Measurements from ENCODE around the gene ARL17B. TPM values are rescaled to one million over a fixed set of nuclear protein-coding genes. Genes with fewer than 3 reads are reported as not detected.
"Not testable (repeated sequence)": the region's sequence is repeated elsewhere in the genome, so short reads cannot be mapped to it uniquely, and the experiment has no call there.

Gene ARL17B
- total and polyA plus RNA-seq, 2 of the 4 experiments (the other 2 are of a cell fraction) = 4.8 to 6.5 TPM

DNA sequence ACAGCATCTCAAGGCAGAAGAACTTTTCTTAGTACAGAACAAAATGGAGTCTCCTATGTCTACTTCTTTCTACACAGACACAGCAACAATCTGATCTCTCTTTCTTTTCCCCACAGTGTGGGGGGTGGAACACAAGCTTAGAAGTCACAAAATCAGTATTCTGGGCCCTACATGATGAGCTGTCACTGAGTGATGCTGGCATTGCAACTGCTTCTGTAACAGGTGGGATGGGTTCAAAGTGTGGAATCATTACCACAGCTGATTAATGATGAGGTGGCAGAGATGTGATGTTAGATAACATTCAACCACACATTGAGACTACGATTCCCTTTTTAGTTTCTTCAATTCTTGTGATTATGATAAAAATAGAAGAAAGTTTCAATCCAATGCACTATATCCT lies 77.1 kb downstream of the ARL17B start:
- DNase-seq = peak; percentile 26
- ATAC-seq (ENCODE audit: low read depth); H3K9me3 ChIP-seq (ENCODE audit: control insufficient read depth, insufficient read depth, low read length); H3K9ac ChIP-seq (ENCODE audit: low read depth, low read length); H2BK20ac ChIP-seq (ENCODE audit: low read depth, low read length); H4K20me1 ChIP-seq (ENCODE audit: insufficient read depth, low read length); in situ Hi-C loops (cut with MboI; ENCODE audit: low sequenced_read_pairs); H4K8ac ChIP-seq (ENCODE audit: low read depth in 2 of 2, low read length in 2 of 2); POLR2A ChIA-PET (ENCODE audit: unreplicated experiment); H2AFZ ChIP-seq (replicated peaks; ENCODE audit: low read length, poor library complexity); H2BK5ac ChIP-seq (ENCODE audit: low read depth, low read length, poor library complexity, severe bottlenecking); H2BK120ac ChIP-seq (ENCODE audit: low read depth, low read length); H3K79me1 ChIP-seq (ENCODE audit: low read depth in 1 of 2, low read length in 2 of 2); H2AK9ac ChIP-seq (replicated peaks; ENCODE audit: low read depth, low read length, poor library complexity); H2BK15ac ChIP-seq (ENCODE audit: low read depth, low read length); H3K18ac ChIP-seq (ENCODE audit: low read depth, low read length); H3K4ac ChIP-seq (ENCODE audit: low read depth, low read length); BruUV-seq (replicated peaks); H3K56ac ChIP-seq (ENCODE audit: extremely low read depth, insufficient read depth, low read length); dilution Hi-C loops (cut with HindIII; ENCODE audit: low sequenced_read_pairs, unreplicated experiment); H3K27ac ChIP-seq (ENCODE audit: insufficient read depth, low read length); H3K36me3 ChIP-seq (ENCODE audit: control insufficient read depth, insufficient read depth, low read length); H4K91ac ChIP-seq (ENCODE audit: insufficient read depth, low read depth, low read length); H4K5ac ChIP-seq (ENCODE audit: low read depth, low read length); H3K27me3 ChIP-seq (ENCODE audit: control insufficient read depth, insufficient read depth, low read length); H3K9me1 ChIP-seq (ENCODE audit: insufficient read depth, low read length); H3K14ac ChIP-seq (replicated peaks; ENCODE audit: low read depth, low read length); H3K4me2 ChIP-seq (ENCODE audit: low read depth, low read length); H3K23ac ChIP-seq (ENCODE audit: low read depth, low read length); H2AK5ac ChIP-seq (ENCODE audit: low read depth, low read length); CTCF ChIA-PET; H3K4me3 ChIP-seq (ENCODE audit: insufficient read depth, low read depth, low read length); H3K4me1 ChIP-seq (ENCODE audit: control insufficient read depth, insufficient read depth, low read length): not testable (repeated sequence)
- WGBS, 2 experiments (ENCODE audit: extremely low coverage in 2 of 2, insufficient read length in 1 of 2) = no CpG with 5 or more reads among the region's 1 CpG
- intact Hi-C loops (cut with micrococcal nuclease) = loop anchor here (10.0 kb wide), 1 partner anchor 280 kb away; no protein-coding TSS in a partner anchor

DNA sequence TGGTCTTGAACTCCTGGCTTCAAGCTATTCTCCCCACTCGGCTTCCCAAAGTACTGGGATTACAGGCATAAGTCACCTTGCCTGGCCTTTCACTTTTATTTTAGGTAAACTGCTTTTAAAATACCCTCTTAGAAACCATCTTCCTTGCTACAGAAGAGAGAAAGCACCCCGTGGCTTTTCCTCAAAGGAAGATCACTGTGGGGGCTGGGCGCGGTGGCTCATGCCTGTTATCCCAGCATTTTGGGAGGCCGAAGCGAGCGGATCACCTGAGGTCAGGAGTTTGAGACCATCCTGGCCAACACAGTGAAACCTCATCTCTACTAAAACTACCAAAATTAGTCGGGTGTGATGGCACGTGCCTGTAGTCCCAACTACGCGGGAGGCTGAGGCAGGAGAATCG lies 78.9 kb downstream of the ARL17B start:
- H3K23ac ChIP-seq (ENCODE audit: low read depth, low read length); H3K27me3 ChIP-seq (ENCODE audit: control insufficient read depth, insufficient read depth, low read length); BruUV-seq (replicated peaks); in situ Hi-C loops (cut with MboI; ENCODE audit: low sequenced_read_pairs); H3K56ac ChIP-seq (ENCODE audit: extremely low read depth, insufficient read depth, low read length); H2BK15ac ChIP-seq (ENCODE audit: low read depth, low read length); POLR2A ChIA-PET (ENCODE audit: unreplicated experiment); H4K91ac ChIP-seq (ENCODE audit: insufficient read depth, low read depth, low read length); H3K4ac ChIP-seq (ENCODE audit: low read depth, low read length); H3K9me1 ChIP-seq (ENCODE audit: insufficient read depth, low read length); H3K27ac ChIP-seq (ENCODE audit: insufficient read depth, low read length); H3K36me3 ChIP-seq (ENCODE audit: control insufficient read depth, insufficient read depth, low read length); H3K4me3 ChIP-seq (ENCODE audit: insufficient read depth, low read depth, low read length); CTCF ChIA-PET; DNase-seq; H2AFZ ChIP-seq (replicated peaks; ENCODE audit: low read length, poor library complexity); ATAC-seq (ENCODE audit: low read depth); H4K5ac ChIP-seq (ENCODE audit: low read depth, low read length); H3K4me2 ChIP-seq (ENCODE audit: low read depth, low read length); H2BK120ac ChIP-seq (ENCODE audit: low read depth, low read length); H3K9ac ChIP-seq (ENCODE audit: low read depth, low read length); H3K18ac ChIP-seq (ENCODE audit: low read depth, low read length); H4K8ac ChIP-seq (ENCODE audit: low read depth in 2 of 2, low read length in 2 of 2); H3K4me1 ChIP-seq (ENCODE audit: control insufficient read depth, insufficient read depth, low read length); dilution Hi-C loops (cut with HindIII; ENCODE audit: low sequenced_read_pairs, unreplicated experiment); H2BK5ac ChIP-seq (ENCODE audit: low read depth, low read length, poor library complexity, severe bottlenecking); H3K79me1 ChIP-seq (ENCODE audit: low read depth in 1 of 2, low read length in 2 of 2); H3K14ac ChIP-seq (replicated peaks; ENCODE audit: low read depth, low read length); H2BK20ac ChIP-seq (ENCODE audit: low read depth, low read length); H2AK5ac ChIP-seq (ENCODE audit: low read depth, low read length); H3K9me3 ChIP-seq (ENCODE audit: control insufficient read depth, insufficient read depth, low read length); H2AK9ac ChIP-seq (replicated peaks; ENCODE audit: low read depth, low read length, poor library complexity); H4K20me1 ChIP-seq (ENCODE audit: insufficient read depth, low read length): not testable (repeated sequence)
- intact Hi-C loops (cut with micrococcal nuclease) = loop anchor here (10.0 kb wide), 1 partner anchor 278 kb away; no protein-coding TSS in a partner anchor
- 87% methylated on average over 4 of the region's 12 CpGs; no CpG with 5 or more reads in 1 of the 2 experiments for WGBS, 2 experiments (ENCODE audit: extremely low coverage in 2 of 2, insufficient read length in 1 of 2)
